ENCODE data around the gene SMURF1.
A peak's percentile ranks its signal among the peaks of the same experiment; 100 is the strongest.
"Not testable (repeated sequence)": the region's sequence is repeated elsewhere in the genome, so short reads cannot be mapped to it uniquely, and the experiment has no call there.

SMURF1 gene

GRCh38 chr7:99120916-99121315 is 23.0 kb downstream of the SMURF1 start:
- DNase-seq, result no peak

DNA sequence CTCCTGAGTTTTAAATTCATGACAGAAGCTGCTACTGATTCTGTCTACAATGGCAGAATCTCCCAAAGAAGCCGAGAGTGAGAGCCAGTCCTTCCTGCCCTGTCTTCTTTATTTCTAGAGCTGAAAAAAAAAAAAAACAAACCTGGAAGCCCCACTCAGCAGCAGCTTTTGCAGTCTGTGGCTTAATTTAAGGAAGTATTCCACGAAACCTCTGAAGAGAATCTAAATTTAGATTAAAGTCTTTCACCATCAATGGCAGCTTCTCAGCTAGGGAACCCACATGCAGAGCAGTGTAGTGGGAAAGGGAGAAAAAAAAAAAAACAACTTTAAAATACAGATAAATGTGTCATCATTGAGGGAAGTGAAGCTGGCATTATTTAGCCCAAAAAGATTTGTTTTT is 23.4 kb downstream of the SMURF1 start:
- DNase-seq, result no peak

GRCh38 chr7:99118077-99118476 is 25.8 kb downstream of the SMURF1 start:
- no peak for DNase-seq

- DNase-seq, result no peak
Measured at GRCh38 chr7:99116144-99116543, 27.8 kb downstream of the SMURF1 start.

DNA sequence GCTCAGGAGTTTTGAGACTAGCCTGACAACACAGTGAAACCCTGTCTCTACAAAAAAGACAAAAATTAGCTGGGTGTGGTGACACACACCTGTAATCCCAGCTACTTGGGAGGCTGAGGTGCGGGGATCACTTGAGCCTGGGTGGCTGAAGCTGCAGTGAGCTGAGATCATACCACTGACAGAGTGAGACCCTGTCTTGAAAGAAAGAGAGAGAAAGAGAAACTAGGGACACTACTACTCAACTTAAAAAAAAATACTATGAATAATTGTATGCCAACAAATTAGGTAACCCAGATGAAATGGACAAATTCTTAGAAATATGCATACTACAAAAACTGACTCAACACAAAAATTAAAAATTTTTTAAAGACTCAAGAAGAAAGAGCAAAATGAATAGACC is 28.5 kb downstream of the SMURF1 start:
- DNase-seq, result no peak

- DNase-seq, result no peak
Measured at GRCh38 chr7:99112979-99113378, 30.9 kb downstream of the SMURF1 start.

DNA sequence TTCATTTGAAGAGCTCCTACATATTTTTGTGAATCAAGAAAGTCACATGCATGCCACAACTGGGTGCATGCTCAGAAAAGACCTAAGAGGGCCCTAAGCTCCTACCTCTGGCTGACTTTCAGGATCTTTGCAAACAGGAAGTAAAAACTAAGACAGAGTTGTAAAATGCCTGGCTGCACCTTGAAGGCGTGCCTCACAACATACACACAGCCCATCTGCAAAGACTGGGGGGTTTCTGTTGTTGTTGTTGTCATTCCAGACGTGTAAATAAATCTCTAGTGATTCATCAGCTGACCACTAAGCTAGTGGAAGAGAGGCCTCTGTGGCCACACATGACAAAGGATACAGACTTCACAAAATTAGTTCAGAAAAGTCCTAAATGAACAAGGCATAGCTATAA is 31.8 kb downstream of the SMURF1 start:
- peak; percentile 52 for DNase-seq

GRCh38 chr7:99111591-99111990 is 32.3 kb downstream of the SMURF1 start:
- DNase-seq, result peak; percentile 83

- DNase-seq, result peak; percentile 61
Measured at GRCh38 chr7:99109108-99110051, 34.5 kb downstream of the SMURF1 start.

DNA sequence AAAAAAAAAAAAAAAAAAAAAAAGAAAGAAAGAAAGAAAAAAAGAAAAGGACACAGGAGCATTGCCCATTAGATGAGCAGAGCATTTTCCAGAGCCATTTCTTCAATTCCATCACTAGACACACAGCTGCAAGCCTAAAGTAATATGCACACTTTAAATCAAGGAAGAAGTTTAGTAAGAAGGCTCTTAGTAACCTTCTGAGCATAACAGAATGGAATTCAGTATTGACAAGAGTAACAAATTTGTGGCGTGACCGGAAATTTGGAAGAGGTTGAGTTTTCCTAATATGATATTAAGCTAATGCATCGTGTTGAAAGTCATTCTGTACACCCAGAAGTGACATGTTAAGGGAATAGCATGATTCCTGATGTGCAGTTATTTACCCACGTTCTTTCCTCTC is 35.3 kb downstream of the SMURF1 start:
- peak; percentile 42 for DNase-seq

DNA sequence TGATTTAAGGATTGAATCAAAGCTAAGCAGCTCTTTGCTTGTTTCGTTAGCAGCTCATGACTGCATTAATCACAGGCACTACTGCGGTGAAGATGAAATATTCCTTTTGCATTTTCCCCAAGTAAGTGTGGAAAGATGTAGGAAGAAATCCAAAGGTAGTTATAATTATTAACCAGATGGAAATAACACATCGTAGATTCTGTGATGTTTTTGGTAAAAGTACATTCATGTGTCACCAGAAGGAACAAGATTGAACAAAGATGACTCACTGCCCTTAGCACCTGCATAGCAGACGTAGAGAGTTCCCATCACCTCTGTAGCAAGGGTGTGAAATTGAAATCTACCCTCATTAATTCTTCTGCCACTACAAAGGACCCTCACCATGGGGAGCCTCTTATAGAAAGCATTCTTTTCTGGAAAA is 37.1 kb downstream of the SMURF1 start:
- no peak for DNase-seq

DNA sequence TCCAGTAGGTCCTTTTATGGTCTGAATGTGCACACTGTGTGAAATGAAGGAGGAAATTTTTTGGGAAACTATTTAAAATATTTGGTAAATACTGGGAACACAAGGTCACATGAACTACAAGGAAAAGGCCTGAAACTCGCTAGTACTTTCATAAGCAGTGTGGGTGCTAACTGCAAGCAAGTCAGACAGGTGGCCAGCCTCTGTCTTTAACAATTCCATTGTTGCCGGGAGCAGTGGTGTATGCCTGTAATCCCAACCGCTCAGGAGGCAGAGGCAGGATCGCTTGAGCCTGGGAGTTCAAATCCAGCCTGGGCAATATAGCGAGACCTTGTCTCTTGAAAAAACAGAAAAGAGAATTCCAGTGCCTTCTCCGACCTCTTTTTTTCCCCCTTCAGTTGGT is 37.5 kb downstream of the SMURF1 start:
- DNase-seq, result no peak

GRCh38 chr7:99105756-99106155 is 38.2 kb downstream of the SMURF1 start:
- DNase-seq, result no peak

DNA sequence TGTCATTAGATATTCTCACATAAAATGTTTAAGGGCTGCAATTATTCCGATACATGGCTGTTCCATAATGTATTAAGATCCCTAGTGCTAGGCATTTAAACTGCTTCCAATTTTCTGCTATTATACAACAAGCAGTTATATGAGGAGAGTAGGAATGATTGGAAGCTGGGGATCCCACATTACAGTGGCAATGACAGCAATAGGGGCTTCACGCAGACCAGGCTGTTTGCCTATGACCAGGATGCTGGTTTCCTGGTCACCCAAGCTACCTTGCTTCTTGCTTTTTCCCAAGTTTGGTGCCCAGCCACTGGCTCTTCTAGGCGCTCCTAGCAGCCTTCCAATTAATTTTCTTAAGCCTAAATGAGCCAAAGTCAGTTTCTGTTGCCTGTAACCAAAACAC is 39.3 kb downstream of the SMURF1 start:
- no peak for DNase-seq

DNA sequence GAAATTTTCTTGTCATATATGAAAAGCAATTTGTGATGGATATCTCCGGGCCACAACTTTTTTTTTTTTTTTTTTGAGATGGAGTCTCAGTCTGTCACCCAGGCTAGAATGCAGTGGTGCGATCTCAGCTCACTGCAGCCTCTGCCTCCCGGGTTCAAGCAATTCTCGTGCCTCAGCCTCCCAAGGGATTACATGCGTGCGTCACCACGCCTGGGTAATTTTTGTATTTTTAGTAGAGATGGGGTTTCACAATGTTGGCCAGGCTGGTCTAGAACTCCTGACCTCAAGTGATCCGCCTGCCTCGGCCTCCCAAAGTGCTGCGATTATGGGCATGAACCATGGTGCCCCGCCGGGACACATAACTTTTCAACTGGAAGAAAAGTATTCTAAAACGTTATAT is 40.1 kb downstream of the SMURF1 start:
- not testable (repeated sequence) for DNase-seq

GRCh38 chr7:99102809-99103690 is 40.9 kb downstream of the SMURF1 start:
- DNase-seq, result peak; percentile 52

DNA sequence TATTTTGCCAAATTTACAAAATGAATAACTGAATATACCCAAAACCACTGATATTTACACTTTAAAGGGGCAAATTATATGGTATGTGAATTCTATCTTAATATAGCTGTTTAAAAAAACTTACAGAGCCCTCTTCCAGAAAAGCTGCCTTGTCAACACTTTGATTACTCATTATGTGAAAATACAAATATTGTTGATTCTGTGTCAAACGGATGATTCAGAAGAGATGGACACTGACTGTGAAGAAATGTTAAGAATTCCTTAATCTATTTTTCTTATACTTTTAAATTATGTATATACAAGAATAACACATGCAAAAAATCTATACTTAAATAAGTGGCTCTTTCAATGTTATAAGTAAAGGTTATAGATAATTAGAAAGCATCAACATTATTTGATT is 41.5 kb downstream of the SMURF1 start:
- DNase-seq, result no peak

GRCh38 chr7:99101516-99101915 is 42.4 kb downstream of the SMURF1 start:
- not testable (repeated sequence) for DNase-seq

- no peak for DNase-seq
Measured at GRCh38 chr7:99099499-99100077, 44.3 kb downstream of the SMURF1 start.

- peak; percentile 59 for DNase-seq
Measured at GRCh38 chr7:99098824-99099498, 44.9 kb downstream of the SMURF1 start.

GRCh38 chr7:99098286-99098823 is 45.6 kb downstream of the SMURF1 start:
- no peak for DNase-seq

DNA sequence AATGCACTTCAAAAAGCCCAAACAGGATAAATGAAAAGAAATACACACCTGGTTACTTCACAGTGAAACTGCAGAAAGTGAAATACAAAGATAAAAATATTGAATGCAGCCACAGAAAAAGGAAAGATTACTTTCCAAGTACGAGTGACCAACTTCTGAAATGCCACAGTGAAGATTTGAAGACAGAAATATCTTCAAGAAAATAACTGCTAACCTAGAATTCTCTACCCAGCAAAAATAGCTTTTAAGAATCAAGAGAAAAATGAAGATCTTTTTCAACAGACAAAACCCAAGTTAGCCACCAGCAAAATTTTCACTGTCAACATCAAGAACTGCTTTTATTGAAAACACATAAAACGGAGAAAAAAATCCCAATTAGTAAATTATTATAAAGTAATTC is 46.2 kb downstream of the SMURF1 start:
- DNase-seq, result no peak
